WTC11 (cell line): ENCODE measurements around the gene TCP11L2. TPM values are rescaled to one million over a fixed set of nuclear protein-coding genes. Genes with fewer than 3 reads are reported as not detected.

Experiments
- ATAC-seq: fragments of 200-7000 bp; cut with Tn5 transposase; 2 replicates; pipeline ENCODE4 v1.10.0; 2021; ENCODE audit warnings: mild to moderate bottlenecking, moderate library complexity
- CTCF ChIA-PET: fragments of 300-600 bp; sonication (Branson Sonifier 250); formaldehyde crosslinking; loops from one replicate; lab custom pipeline; 2021; ENCODE audit warnings: antibody characterized with exemption; lab: Charles Lee
- POLR2A ChIA-PET: fragments of 350-600 bp; sonication (Branson Sonifier 250); formaldehyde crosslinking; loops from one replicate; lab custom pipeline; 2021; ENCODE audit warnings: antibody characterized with exemption; lab: Charles Lee
- DNase-seq: peaks from one replicate; pipeline ENCODE4 v3.0.0; 2021; ENCODE audit warnings: low spot score
- H3K27ac Mint-ChIP-seq: 2 replicates; pipeline ENCODE4 v1.8.0; 2021; ENCODE audit warnings: mixed read lengths
- H3K27me3 Mint-ChIP-seq: 2 replicates; pipeline ENCODE4 v1.8.0; 2021; ENCODE audit warnings: low read depth, mild to moderate bottlenecking, moderate library complexity, mixed read lengths
- H3K36me3 Mint-ChIP-seq: 2 replicates; pipeline ENCODE4 v1.8.0; 2021; ENCODE audit warnings: mixed read lengths
- H3K4me1 Mint-ChIP-seq: 2 replicates; pipeline ENCODE4 v1.8.0; 2022; ENCODE audit warnings: mixed read lengths
- H3K4me3 Mint-ChIP-seq: 2 replicates; pipeline ENCODE4 v1.8.0; 2021; ENCODE audit warnings: mild to moderate bottlenecking, moderate library complexity, mixed read lengths
- H3K9me3 Mint-ChIP-seq: 2 replicates; pipeline ENCODE4 v1.8.0; 2021; ENCODE audit warnings: mixed read lengths
- AR ChIP-seq: fragments of 250-450 bp; sonication (Bioruptor Pico); IDR thresholded peaks from 2 replicates; pipeline ENCODE4 v1.9.0; 2021; ENCODE audit warnings: mild to moderate bottlenecking
- CBFB ChIP-seq: sonication (generic); formaldehyde crosslinking; IDR thresholded peaks from 2 replicates; pipeline ENCODE4 v1.8.1; 2022; ENCODE audit warnings: mild to moderate bottlenecking, low read depth, missing genetic modification reagents
- CREB1 ChIP-seq: sonication (generic); formaldehyde crosslinking; IDR thresholded peaks from 2 replicates; pipeline ENCODE4 v1.8.0; 2023; ENCODE audit warnings: mild to moderate bottlenecking, missing genetic modification reagents
- CREM ChIP-seq: sonication (generic); formaldehyde crosslinking; IDR thresholded peaks from 2 replicates; pipeline ENCODE4 v1.8.1; 2022; ENCODE audit warnings: mild to moderate bottlenecking, missing genetic modification reagents, moderate library complexity
- ELF4 ChIP-seq: sonication (generic); formaldehyde crosslinking; IDR thresholded peaks from 2 replicates; pipeline ENCODE4 v1.8.1; 2022; ENCODE audit warnings: low read depth, mild to moderate bottlenecking, moderate library complexity, missing genetic modification reagents
- EMX1 ChIP-seq: fragments of 250-450 bp; sonication (Bioruptor Pico); IDR thresholded peaks from 2 replicates; pipeline ENCODE4 v1.8.0; 2021; ENCODE audit warnings: mild to moderate bottlenecking
- GRHL2 ChIP-seq: fragments of 250-450 bp; sonication (Bioruptor Pico); IDR thresholded peaks from 2 replicates; pipeline ENCODE4 v1.8.0; 2022; ENCODE audit warnings: mild to moderate bottlenecking, moderate library complexity; ENCODE audit not compliant: insufficient replicate concordance, severe bottlenecking
- IRF2 ChIP-seq: sonication (generic); formaldehyde crosslinking; IDR thresholded peaks from 2 replicates; pipeline ENCODE4 v1.8.0; 2022; ENCODE audit warnings: low read depth, missing genetic modification reagents, borderline replicate concordance
- NFATC4 ChIP-seq: fragments of 250-450 bp; sonication (Bioruptor Pico); IDR thresholded peaks from 2 replicates; pipeline ENCODE4 v1.9.0; 2021; ENCODE audit warnings: mild to moderate bottlenecking
- NFYB ChIP-seq: sonication (generic); formaldehyde crosslinking; conservative IDR thresholded peaks from 2 replicates; pipeline ENCODE4 v1.8.0; 2022; ENCODE audit warnings: low read depth, missing genetic modification reagents
- NR1H2 ChIP-seq: sonication (generic); formaldehyde crosslinking; IDR thresholded peaks from 2 replicates; pipeline ENCODE4 v1.9.0; 2021; ENCODE audit warnings: mild to moderate bottlenecking, moderate library complexity, missing genetic modification reagents
- RORB ChIP-seq: fragments of 250-450 bp; sonication (Bioruptor Pico); IDR thresholded peaks from 2 replicates; pipeline ENCODE4 v1.9.0; 2021; ENCODE audit warnings: mild to moderate bottlenecking
- TCF7 ChIP-seq: sonication (generic); formaldehyde crosslinking; IDR thresholded peaks from 2 replicates; pipeline ENCODE4 v1.8.0; 2022; ENCODE audit warnings: mild to moderate bottlenecking, low read depth, missing genetic modification reagents, moderate library complexity
- ZBTB43 ChIP-seq: sonication (generic); formaldehyde crosslinking; IDR thresholded peaks from 2 replicates; pipeline ENCODE4 v1.8.1; 2023; ENCODE audit warnings: mild to moderate bottlenecking, missing genetic modification reagents
- ZNF317 ChIP-seq: sonication (generic); formaldehyde crosslinking; IDR thresholded peaks from 2 replicates; pipeline ENCODE4 v1.8.1; 2023; ENCODE audit warnings: low read depth, mild to moderate bottlenecking, moderate library complexity, missing genetic modification reagents, borderline replicate concordance
- ZNF396 ChIP-seq: fragments of 250-450 bp; sonication (Bioruptor Pico); IDR thresholded peaks from 2 replicates; pipeline ENCODE4 v1.8.0; 2021; ENCODE audit warnings: mild to moderate bottlenecking, moderate library complexity, borderline replicate concordance
- ZNF416 ChIP-seq: fragments of 250-450 bp; sonication (Bioruptor Pico); IDR thresholded peaks from 2 replicates; pipeline ENCODE4 v1.9.0; 2021; ENCODE audit warnings: mild to moderate bottlenecking, inconsistent platforms
- total RNA-seq: library from RNA; stranded (reverse); gene quantifications from 3 replicates; pipeline ENCODE4 v1.2.3, GENCODE V29; 2021
- TF ChIP-seq, protein P1 (sequence below): sonication (generic); formaldehyde crosslinking; IDR thresholded peaks from 2 replicates; pipeline ENCODE4 v1.8.1; 2022; ENCODE audit warnings: mild to moderate bottlenecking, missing genetic modification reagents, moderate library complexity, borderline replicate concordance
- TF ChIP-seq, protein P2 (sequence below): sonication (generic); formaldehyde crosslinking; IDR thresholded peaks from 2 replicates; pipeline ENCODE4 v1.8.1; 2022; ENCODE audit warnings: low read depth, missing genetic modification reagents, borderline replicate concordance
- TF ChIP-seq, protein P3 (sequence below): fragments of 250-450 bp; sonication (Bioruptor Pico); IDR thresholded peaks from 2 replicates; pipeline ENCODE4 v1.8.0; 2021; ENCODE audit warnings: mild to moderate bottlenecking
- TF ChIP-seq, protein P4 (sequence below): sonication (generic); formaldehyde crosslinking; IDR thresholded peaks from 2 replicates; pipeline ENCODE4 v1.8.0; 2022; ENCODE audit warnings: mild to moderate bottlenecking, missing genetic modification reagents
- TF ChIP-seq, protein P5 (sequence below): fragments of 250-450 bp; sonication (Bioruptor Pico); IDR thresholded peaks from 2 replicates; pipeline ENCODE4 v1.9.0; 2021; ENCODE audit warnings: moderate library complexity, mild to moderate bottlenecking, inconsistent platforms, borderline replicate concordance

Gene TCP11L2
- total RNA-seq, 1 experiment from 2014 or later, result 12.3 TPM

DNA sequence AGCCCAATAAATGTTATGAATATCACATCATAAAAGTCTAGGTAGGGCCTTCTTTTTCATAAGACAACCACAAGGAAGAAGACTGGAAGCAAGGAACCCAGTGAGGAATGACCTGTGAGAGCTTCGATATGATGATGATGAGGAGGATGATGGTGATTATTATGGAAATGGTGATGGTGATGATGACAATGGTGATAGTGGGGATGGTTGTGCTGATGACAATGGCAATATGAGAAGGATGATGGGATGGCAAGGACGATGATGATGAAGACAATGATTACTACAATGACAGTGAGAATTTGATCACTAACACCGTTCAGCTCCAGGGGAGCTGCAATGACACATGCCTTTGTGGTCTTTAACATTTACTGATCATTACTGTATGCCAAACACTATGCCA is 47.0 kb upstream of the TCP11L2 start:
- DNase-seq, result no peak
- CTCF ChIA-PET, result interaction anchor here (2.0 kb wide), 1 partner anchor 27 kb away, joined by 13 read pairs; no protein-coding TSS in a partner anchor
- Mint-ChIP-seq H3K4me3 (no peak overlapping the region), H3K27ac (no peak overlapping the region)
- POLR2A ChIA-PET, result no interaction called here
- TF ChIP-seq NFATC4 (CRISPR knock-in tag), result no peak
- TF ChIP-seq IRF2, result no peak
- no peak for TF ChIP-seq ELF4
- TF ChIP-seq, protein P1, sequence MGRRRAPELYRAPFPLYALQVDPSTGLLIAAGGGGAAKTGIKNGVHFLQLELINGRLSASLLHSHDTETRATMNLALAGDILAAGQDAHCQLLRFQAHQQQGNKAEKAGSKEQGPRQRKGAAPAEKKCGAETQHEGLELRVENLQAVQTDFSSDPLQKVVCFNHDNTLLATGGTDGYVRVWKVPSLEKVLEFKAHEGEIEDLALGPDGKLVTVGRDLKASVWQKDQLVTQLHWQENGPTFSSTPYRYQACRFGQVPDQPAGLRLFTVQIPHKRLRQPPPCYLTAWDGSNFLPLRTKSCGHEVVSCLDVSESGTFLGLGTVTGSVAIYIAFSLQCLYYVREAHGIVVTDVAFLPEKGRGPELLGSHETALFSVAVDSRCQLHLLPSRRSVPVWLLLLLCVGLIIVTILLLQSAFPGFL (CRISPR knock-in tag), result no peak
- TF ChIP-seq EMX1, result no peak
- TF ChIP-seq ZNF396 (CRISPR knock-in tag), result no peak
- no peak for TF ChIP-seq GRHL2 (CRISPR knock-in tag)
- TF ChIP-seq, all 79 proteins: peak for 0
- no peaks in the 10 kb centered on the region for H3K27me3 Mint-ChIP-seq
- no peak for ATAC-seq
- H3K9me3 Mint-ChIP-seq, result no peaks in the 10 kb centered on the region
- no peaks in the 10 kb centered on the region for H3K36me3 Mint-ChIP-seq
- H3K4me1 Mint-ChIP-seq, result peaks cover 9% of the 10 kb centered on the region

GRCh38 chr12:106255952-106256351 is 46.6 kb upstream of the TCP11L2 start:
- ATAC-seq, result no peak
- POLR2A ChIA-PET, result no interaction called here
- Mint-ChIP-seq H3K4me1 (peaks cover 9% of the 10 kb centered on the region), H3K36me3 (no peaks in the 10 kb centered on the region), H3K4me3 (no peak overlapping the region), H3K27ac (no peak overlapping the region), H3K27me3 (no peaks in the 10 kb centered on the region), H3K9me3 (no peaks in the 10 kb centered on the region)
- DNase-seq, result no peak
- TF ChIP-seq NR1H2 (CRISPR knock-in tag) (no peak), AR (CRISPR knock-in tag) (no peak), TCF7 (CRISPR knock-in tag) (no peak), RORB (no peak), ZNF416 (no peak), CBFB (CRISPR knock-in tag) (no peak), CREM (CRISPR knock-in tag) (no peak), ZNF317 (CRISPR knock-in tag) (no peak), NFYB (CRISPR knock-in tag) (no peak), ZBTB43 (CRISPR knock-in tag) (no peak), ZNF396 (CRISPR knock-in tag) (no peak), CREB1 (CRISPR knock-in tag) (no peak)
- TF ChIP-seq, protein P1 (CRISPR knock-in tag), result no peak
- TF ChIP-seq, protein P2, sequence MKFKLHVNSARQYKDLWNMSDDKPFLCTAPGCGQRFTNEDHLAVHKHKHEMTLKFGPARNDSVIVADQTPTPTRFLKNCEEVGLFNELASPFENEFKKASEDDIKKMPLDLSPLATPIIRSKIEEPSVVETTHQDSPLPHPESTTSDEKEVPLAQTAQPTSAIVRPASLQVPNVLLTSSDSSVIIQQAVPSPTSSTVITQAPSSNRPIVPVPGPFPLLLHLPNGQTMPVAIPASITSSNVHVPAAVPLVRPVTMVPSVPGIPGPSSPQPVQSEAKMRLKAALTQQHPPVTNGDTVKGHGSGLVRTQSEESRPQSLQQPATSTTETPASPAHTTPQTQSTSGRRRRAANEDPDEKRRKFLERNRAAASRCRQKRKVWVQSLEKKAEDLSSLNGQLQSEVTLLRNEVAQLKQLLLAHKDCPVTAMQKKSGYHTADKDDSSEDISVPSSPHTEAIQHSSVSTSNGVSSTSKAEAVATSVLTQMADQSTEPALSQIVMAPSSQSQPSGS (CRISPR knock-in tag), result no peak
- TF ChIP-seq, protein P3, sequence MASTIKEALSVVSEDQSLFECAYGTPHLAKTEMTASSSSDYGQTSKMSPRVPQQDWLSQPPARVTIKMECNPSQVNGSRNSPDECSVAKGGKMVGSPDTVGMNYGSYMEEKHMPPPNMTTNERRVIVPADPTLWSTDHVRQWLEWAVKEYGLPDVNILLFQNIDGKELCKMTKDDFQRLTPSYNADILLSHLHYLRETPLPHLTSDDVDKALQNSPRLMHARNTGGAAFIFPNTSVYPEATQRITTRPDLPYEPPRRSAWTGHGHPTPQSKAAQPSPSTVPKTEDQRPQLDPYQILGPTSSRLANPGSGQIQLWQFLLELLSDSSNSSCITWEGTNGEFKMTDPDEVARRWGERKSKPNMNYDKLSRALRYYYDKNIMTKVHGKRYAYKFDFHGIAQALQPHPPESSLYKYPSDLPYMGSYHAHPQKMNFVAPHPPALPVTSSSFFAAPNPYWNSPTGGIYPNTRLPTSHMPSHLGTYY, result no peak
- TF ChIP-seq, protein P4, sequence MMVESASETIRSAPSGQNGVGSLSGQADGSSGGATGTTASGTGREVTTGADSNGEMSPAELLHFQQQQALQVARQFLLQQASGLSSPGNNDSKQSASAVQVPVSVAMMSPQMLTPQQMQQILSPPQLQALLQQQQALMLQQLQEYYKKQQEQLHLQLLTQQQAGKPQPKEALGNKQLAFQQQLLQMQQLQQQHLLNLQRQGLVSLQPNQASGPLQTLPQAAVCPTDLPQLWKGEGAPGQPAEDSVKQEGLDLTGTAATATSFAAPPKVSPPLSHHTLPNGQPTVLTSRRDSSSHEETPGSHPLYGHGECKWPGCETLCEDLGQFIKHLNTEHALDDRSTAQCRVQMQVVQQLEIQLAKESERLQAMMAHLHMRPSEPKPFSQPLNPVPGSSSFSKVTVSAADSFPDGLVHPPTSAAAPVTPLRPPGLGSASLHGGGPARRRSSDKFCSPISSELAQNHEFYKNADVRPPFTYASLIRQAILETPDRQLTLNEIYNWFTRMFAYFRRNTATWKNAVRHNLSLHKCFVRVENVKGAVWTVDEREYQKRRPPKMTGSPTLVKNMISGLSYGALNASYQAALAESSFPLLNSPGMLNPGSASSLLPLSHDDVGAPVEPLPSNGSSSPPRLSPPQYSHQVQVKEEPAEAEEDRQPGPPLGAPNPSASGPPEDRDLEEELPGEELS, result no peak
- TF ChIP-seq, protein P5, sequence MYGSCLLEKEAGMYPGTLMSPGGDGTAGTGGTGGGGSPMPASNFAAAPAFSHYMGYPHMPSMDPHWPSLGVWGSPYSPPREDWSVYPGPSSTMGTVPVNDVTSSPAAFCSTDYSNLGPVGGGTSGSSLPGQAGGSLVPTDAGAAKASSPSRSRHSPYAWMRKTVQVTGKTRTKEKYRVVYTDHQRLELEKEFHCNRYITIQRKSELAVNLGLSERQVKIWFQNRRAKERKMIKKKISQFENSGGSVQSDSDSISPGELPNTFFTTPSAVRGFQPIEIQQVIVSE (CRISPR knock-in tag), result no peak
- CTCF ChIA-PET, result no interaction called here
